HEK293 (cell line): Measurements from ENCODE around the gene THSD4.

ENCODE experiments used
- ATF2 ChIP-seq: fragments of 450-650 bp; formaldehyde crosslinking; IDR thresholded peaks from 2 replicates; pipeline ENCODE4 v1.5.1; 2016; ENCODE audit warnings: missing biosample characterization, missing genetic modification characterization, low read depth
- CTCF ChIP-seq: fragments of 450-650 bp; formaldehyde crosslinking; IDR thresholded peaks from 2 replicates; pipeline ENCODE4 v1.5.1; 2016; ENCODE audit warnings: missing biosample characterization, missing genetic modification characterization
- TCF7L2 ChIP-seq: IDR thresholded peaks from 2 replicates; pipeline ENCODE4 v1.6.1; 2011; ENCODE audit warnings: low read depth, mild to moderate bottlenecking, inconsistent platforms, low read length, moderate library complexity, borderline replicate concordance
- ZBTB20 ChIP-seq: fragments of 450-650 bp; formaldehyde crosslinking; IDR thresholded peaks from 2 replicates; pipeline ENCODE4 v1.5.1; 2016; ENCODE audit warnings: missing biosample characterization, missing genetic modification characterization
- ZBTB49 ChIP-seq: fragments of 450-650 bp; formaldehyde crosslinking; IDR thresholded peaks from 2 replicates; pipeline ENCODE4 v1.5.1; 2016; ENCODE audit warnings: missing biosample characterization, missing genetic modification characterization, low read depth
- ZNF138 ChIP-seq: fragments of 450-650 bp; formaldehyde crosslinking; IDR thresholded peaks from 2 replicates; pipeline ENCODE4 v1.5.1; 2016; ENCODE audit warnings: missing biosample characterization, missing genetic modification characterization, borderline replicate concordance
- ZNF146 ChIP-seq: fragments of 450-650 bp; formaldehyde crosslinking; IDR thresholded peaks from 2 replicates; pipeline ENCODE4 v1.5.1; 2016; ENCODE audit warnings: missing biosample characterization, missing genetic modification characterization
- ZNF26 ChIP-seq: fragments of 450-650 bp; formaldehyde crosslinking; IDR thresholded peaks from 2 replicates; pipeline ENCODE4 v1.5.1; 2016; ENCODE audit warnings: missing biosample characterization, missing genetic modification characterization
- ZNF549 ChIP-seq: fragments of 450-650 bp; IDR thresholded peaks from 2 replicates; pipeline ENCODE4 v1.5.1; 2018; ENCODE audit warnings: missing biosample characterization, missing genetic modification characterization, mild to moderate bottlenecking, inconsistent platforms, moderate library complexity
- TF ChIP-seq, protein P1 (sequence below): fragments of 450-650 bp; formaldehyde crosslinking; IDR thresholded peaks from 2 replicates; pipeline ENCODE4 v1.5.1; 2016; ENCODE audit warnings: missing biosample characterization, missing genetic modification characterization
- TF ChIP-seq, protein P2 (sequence below): fragments of 450-650 bp; formaldehyde crosslinking; IDR thresholded peaks from 2 replicates; pipeline ENCODE4 v1.5.1; 2016; ENCODE audit warnings: missing biosample characterization, missing genetic modification characterization

GRCh38 chr15:71571641-71572040 is 456.4 kb downstream of the THSD4 start:
- no peak for TF ChIP-seq CTCF (tag by site-specific recombination)
- no peak for TF ChIP-seq ZNF138 (tag by site-specific recombination)
- TF ChIP-seq ZNF146, result no peak
- TF ChIP-seq TCF7L2, result no peak
- TF ChIP-seq, protein P1, sequence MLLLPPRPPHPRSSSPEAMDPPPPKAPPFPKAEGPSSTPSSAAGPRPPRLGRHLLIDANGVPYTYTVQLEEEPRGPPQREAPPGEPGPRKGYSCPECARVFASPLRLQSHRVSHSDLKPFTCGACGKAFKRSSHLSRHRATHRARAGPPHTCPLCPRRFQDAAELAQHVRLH, result no peak
- TF ChIP-seq ATF2 (tag by site-specific recombination), result no peak
- no peak for TF ChIP-seq ZNF26 (tag by site-specific recombination)
- TF ChIP-seq ZBTB49 (tag by site-specific recombination), result no peak
- TF ChIP-seq, protein P2, sequence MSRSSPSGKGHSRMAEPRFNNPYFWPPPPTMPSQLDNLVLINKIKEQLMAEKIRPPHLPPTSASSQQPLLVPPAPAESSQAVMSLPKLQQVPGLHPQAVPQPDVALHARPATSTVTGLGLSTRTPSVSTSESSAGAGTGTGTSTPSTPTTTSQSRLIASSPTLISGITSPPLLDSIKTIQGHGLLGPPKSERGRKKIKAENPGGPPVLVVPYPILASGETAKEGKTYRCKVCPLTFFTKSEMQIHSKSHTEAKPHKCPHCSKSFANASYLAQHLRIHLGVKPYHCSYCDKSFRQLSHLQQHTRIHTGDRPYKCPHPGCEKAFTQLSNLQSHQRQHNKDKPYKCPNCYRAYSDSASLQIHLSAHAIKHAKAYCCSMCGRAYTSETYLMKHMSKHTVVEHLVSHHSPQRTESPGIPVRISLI (tag by site-specific recombination), result no peak
- no peak for TF ChIP-seq ZNF549
- TF ChIP-seq ZBTB20, result no peak
